ENCODE results near the gene CCL11. TPM values are rescaled to one million over a fixed set of nuclear protein-coding genes. Genes with fewer than 3 reads are reported as not detected.

CCL11 gene
- total and polyA plus RNA-seq, 2 of the 8 experiments (the other 6 are each of a cell fraction or from before 2014, with no cell fraction given) = not detected

- Histone ChIP-seq H3K4me1 (replicated peaks in 1 of 4; ENCODE audit: control insufficient read depth in 3 of 4, insufficient read depth in 4 of 4, low read length in 3 of 4) (no peaks in the 10 kb centered on the region), H2AK5ac (ENCODE audit: low read depth, low read length) (no peak within 1 kb of the TSS), H4K91ac (replicated peaks; ENCODE audit: insufficient read length, low read length) (no peak within 1 kb of the TSS), H3K27me3 (replicated peaks in 1 of 4; ENCODE audit: control insufficient read depth in 3 of 4, extremely low read depth in 1 of 4, insufficient read depth in 3 of 4, low read length in 3 of 4) (no peaks in the 10 kb centered on the region), H3K79me2 (ENCODE audit: control insufficient read depth in 1 of 2, insufficient read depth in 2 of 2, low read length in 2 of 2) (no peaks in the 10 kb centered on the region), H3K23ac (ENCODE audit: insufficient read length) (no peak within 1 kb of the TSS), H3K9me3 (ENCODE audit: insufficient read depth in 2 of 2, low read depth in 1 of 2, low read length in 1 of 2) (no peaks in the 10 kb centered on the region), H3K14ac (ENCODE audit: insufficient read length) (no peak within 1 kb of the TSS), H2BK120ac (replicated peaks; ENCODE audit: low read depth, low read length) (no peak within 1 kb of the TSS), H4K20me1 (replicated peaks in 1 of 2; ENCODE audit: control insufficient read depth in 1 of 2, insufficient read depth in 2 of 2, low read length in 2 of 2) (peaks cover 0 to 2% of the 10 kb centered on the region in 2 experiments), H3K4ac (replicated peaks; ENCODE audit: insufficient read length, low read depth, low read length) (no peak within 1 kb of the TSS), H2BK15ac (ENCODE audit: low read length) (no peak within 1 kb of the TSS), H4K5ac (ENCODE audit: insufficient read length, low read depth, low read length) (no peak within 1 kb of the TSS), H3K36me3 (ENCODE audit: control insufficient read depth in 2 of 4, insufficient read depth in 4 of 4, low read length in 3 of 4) (no peaks in the 10 kb centered on the region), H3K56ac (replicated peaks; ENCODE audit: insufficient read length, low read depth, low read length) (no peak within 1 kb of the TSS), H2BK20ac (ENCODE audit: low read length) (no peak within 1 kb of the TSS), H2BK12ac (ENCODE audit: low read depth, low read length) (no peak within 1 kb of the TSS), H3K9ac (replicated peaks in 1 of 4; ENCODE audit: extremely low read depth in 1 of 4, low read depth in 3 of 4, low read length in 3 of 4) (no peak within 1 kb of the TSS), H4K8ac (ENCODE audit: extremely low read depth, insufficient read depth, low read length) (no peak within 1 kb of the TSS), H3K27ac (ENCODE audit: low read depth, low read length) (no peak within 1 kb of the TSS), H2AFZ (ENCODE audit: low read length) (no peak within 1 kb of the TSS), H3K4me2 (ENCODE audit: insufficient read depth in 1 of 2, low read depth in 2 of 2, low read length in 2 of 2) (no peak within 1 kb of the TSS), H2BK5ac (ENCODE audit: low read depth, low read length) (no peak within 1 kb of the TSS), H3K23me2 (ENCODE audit: low read depth, low read length) (no peaks in the 10 kb centered on the region), H3K18ac (ENCODE audit: extremely low read depth, low read length) (no peak within 1 kb of the TSS), H3K79me1 (ENCODE audit: low read depth, low read length) (no peaks in the 10 kb centered on the region), H3K4me3 (ENCODE audit: extremely low read depth in 1 of 4, insufficient read depth in 2 of 4, low read depth in 3 of 4, low read length in 4 of 4) (no peak within 1 kb of the TSS)
- TF ChIP-seq POLR2A (IDR thresholded peaks at IDR 0.05; ENCODE audit: control extremely low read depth in 1 of 2, low read depth in 2 of 2, low read length in 2 of 2) = no peak
- TF ChIP-seq RNF2 (IDR thresholded peaks at IDR 0.05; ENCODE audit: borderline replicate concordance, low read depth, low read length, missing control alignments, poor library complexity, severe bottlenecking) = no peak
- no peak for TF ChIP-seq RXRA (IDR thresholded peaks at IDR 0.05; ENCODE audit: insufficient read depth, low read depth, low read length)
- no peak for TF ChIP-seq SIX5 (IDR thresholded peaks at IDR 0.05; ENCODE audit: low read depth, low read length)
- no peak for TF ChIP-seq CHD1 (IDR thresholded peaks at IDR 0.05; ENCODE audit: low read depth, low read length)
- no peak for TF ChIP-seq ZNF274 (IDR thresholded peaks at IDR 0.05; ENCODE audit: borderline replicate concordance, extremely low read depth, low read length)
- TF ChIP-seq TAF7 (optimal IDR thresholded peaks at IDR 0.05; ENCODE audit: borderline replicate concordance, low read depth, low read length) = no peak
- TF ChIP-seq SP1 (IDR thresholded peaks at IDR 0.05; ENCODE audit: low read depth, low read length) = no peak
- no peak for TF ChIP-seq EZH2 (IDR thresholded peaks at IDR 0.05; ENCODE audit: low read depth, low read length, severe bottlenecking)
- TF ChIP-seq TAF1 (IDR thresholded peaks at IDR 0.05; ENCODE audit: low read depth, low read length) = no peak
- no peak for TF ChIP-seq ATF3 (IDR thresholded peaks at IDR 0.05; ENCODE audit: insufficient read depth, low read depth, low read length)
- no peak for TF ChIP-seq SUZ12 (IDR thresholded peaks at IDR 0.05; ENCODE audit: low read length)
- no peak for TF ChIP-seq SIRT6 (IDR thresholded peaks at IDR 0.05; ENCODE audit: low read length)
- no peak for FAIRE-seq
- POLR2A ChIA-PET (ENCODE audit: partially characterized antibody) = no interaction called here
- no peak for DNase-seq (ENCODE audit: low read depth in 1 of 2, low spot score in 2 of 2)
- WGBS, 2 experiments (ENCODE audit: extremely low coverage in 1 of 2, insufficient coverage in 1 of 2, insufficient read length in 1 of 2, insufficient replicate concordance in 2 of 2, low coverage in 1 of 2, low lambda C conversion rate in 2 of 2, missing lambda C conversion rate in 1 of 2) = 88% methylated on average over 2 of the region's 2 CpGs; no CpG with 5 or more reads in 1 of the 2 experiments
- CTCF ChIA-PET (ENCODE audit: partially characterized antibody) = interaction anchor here (0.5 to 9.9 kb wide), 12 partner anchors 10 to 434 kb away, joined by 3 to 87 read pairs (median 5); partner anchors contain the start of genes CCL1 and CCL13
These were observed 33.5 kb downstream of the CCL11 start, which contains the start of gene CCL8 for GRCh38 chr17:34319039-34319483. TSS of gene CCL8 (plus strand) at chr17:34319435. CDS start at chr17:34319502, 67 bp downstream.
